ENCODE measurements around the gene CXorf51B.
"Not testable (repeated sequence)": the region's sequence is repeated elsewhere in the genome, so short reads cannot be mapped to it uniquely, and the experiment has no call there.

The CXorf51B gene

GRCh38 chrX:146809471-146809870 lies at the start of gene CXorf51B:
CXorf51B (plus strand) TSS chrX:146809771; CDS start chrX:146809792, 21 bp downstream.
- not testable (repeated sequence) for H3K9me3 Mint-ChIP-seq, DNase-seq, H3K4me1 Mint-ChIP-seq, H3K27ac Mint-ChIP-seq, ATAC-seq, H3K27me3 Mint-ChIP-seq, H3K4me3 Mint-ChIP-seq

GRCh38 chrX:146814644-146815043 lies 5.1 kb downstream of the CXorf51B start, which contains the start of gene CXorf51A:
CXorf51A (minus strand) TSS chrX:146814744; CDS start chrX:146814723, 21 bp downstream.
- H3K27ac Mint-ChIP-seq, H3K9me3 Mint-ChIP-seq, ATAC-seq, H3K4me3 Mint-ChIP-seq, H3K27me3 Mint-ChIP-seq, DNase-seq, H3K4me1 Mint-ChIP-seq: not testable (repeated sequence)

- H3K9me3 Mint-ChIP-seq = no peaks in the 10 kb centered on the region
- no peaks in the 10 kb centered on the region for H3K4me1 Mint-ChIP-seq
- no peak for ATAC-seq
- H3K27me3 Mint-ChIP-seq = no peaks in the 10 kb centered on the region
- H3K27ac Mint-ChIP-seq = no peak overlapping the region
- no peak overlapping the region for H3K4me3 Mint-ChIP-seq
- no peak for DNase-seq
Measured at GRCh38 chrX:146831994-146832393, 22.4 kb downstream of the CXorf51B start.

- Mint-ChIP-seq H3K4me3 (no peak overlapping the region), H3K27me3 (no peaks in the 10 kb centered on the region), H3K4me1 (no peaks in the 10 kb centered on the region), H3K9me3 (peaks cover 8 to 12% of the 10 kb centered on the region in 2 donors), H3K27ac (no peak overlapping the region)
- ATAC-seq (no peak), DNase-seq (no peak)
Measured at GRCh38 chrX:146854281-146854680, 44.7 kb downstream of the CXorf51B start.

Measured in stimulated activated naive CD8-positive, alpha-beta T cell treated with anti-CD3 and anti-CD28 coated beads, Interleukin-15, amount 100 ng/mL, for 72 hours (primary cell).